ENCODE data around the gene FBXL4. TPM values are rescaled to one million over a fixed set of nuclear protein-coding genes. Genes with fewer than 3 reads are reported as not detected.

FBXL4 gene
- polyA plus RNA-seq, 3 donors: 23.2 to 26.2 (median 24.3) TPM

- DNase-seq (ENCODE audit: extremely low read depth in 1 of 11, low read depth in 9 of 11, low spot score in 4 of 11): no peak
These were observed 114.3 kb downstream of the FBXL4 start for GRCh38 chr6:98833307-98834059.

GRCh38 chr6:98833057-98833306 lies 114.8 kb downstream of the FBXL4 start:
- no peak for DNase-seq (ENCODE audit: extremely low read depth in 1 of 11, low read depth in 9 of 11, low spot score in 4 of 11)

- no peak for DNase-seq (ENCODE audit: extremely low read depth in 1 of 11, low read depth in 9 of 11, low spot score in 4 of 11)
These were observed 115.3 kb downstream of the FBXL4 start for GRCh38 chr6:98832284-98833056.

- DNase-seq (ENCODE audit: extremely low read depth in 1 of 11, low read depth in 9 of 11, low spot score in 4 of 11): no peak
These were observed 115.8 kb downstream of the FBXL4 start for GRCh38 chr6:98831959-98832283.

- no peak for DNase-seq (ENCODE audit: extremely low read depth in 1 of 11, low read depth in 9 of 11, low spot score in 4 of 11)
These were observed 116.4 kb downstream of the FBXL4 start for GRCh38 chr6:98831057-98831958.

- no peak for DNase-seq (ENCODE audit: extremely low read depth in 1 of 11, low read depth in 9 of 11, low spot score in 4 of 11)
These were observed 117.6 kb downstream of the FBXL4 start for GRCh38 chr6:98830146-98830545.

GRCh38 chr6:98828941-98829411 lies 118.8 kb downstream of the FBXL4 start:
- no peak for DNase-seq (ENCODE audit: extremely low read depth in 1 of 11, low read depth in 9 of 11, low spot score in 4 of 11)

GRCh38 chr6:98828211-98828788 lies 119.4 kb downstream of the FBXL4 start:
- no peak for DNase-seq (ENCODE audit: extremely low read depth in 1 of 11, low read depth in 9 of 11, low spot score in 4 of 11)

- DNase-seq (ENCODE audit: extremely low read depth in 1 of 11, low read depth in 9 of 11, low spot score in 4 of 11): no peak
These were observed 120.2 kb downstream of the FBXL4 start for GRCh38 chr6:98827295-98828159.

- DNase-seq (ENCODE audit: extremely low read depth in 1 of 11, low read depth in 9 of 11, low spot score in 4 of 11): no peak
These were observed 122.0 kb downstream of the FBXL4 start for GRCh38 chr6:98825600-98826230.

GRCh38 chr6:98824902-98825599 lies 122.7 kb downstream of the FBXL4 start:
- no peak for DNase-seq (ENCODE audit: extremely low read depth in 1 of 11, low read depth in 9 of 11, low spot score in 4 of 11)

- no peak for DNase-seq (ENCODE audit: extremely low read depth in 1 of 11, low read depth in 9 of 11, low spot score in 4 of 11)
These were observed 123.4 kb downstream of the FBXL4 start for GRCh38 chr6:98824162-98824901.

GRCh38 chr6:98823428-98824161 lies 124.2 kb downstream of the FBXL4 start:
- no peak for DNase-seq (ENCODE audit: extremely low read depth in 1 of 11, low read depth in 9 of 11, low spot score in 4 of 11)

- no peak for DNase-seq (ENCODE audit: extremely low read depth in 1 of 11, low read depth in 9 of 11, low spot score in 4 of 11)
These were observed 125.9 kb downstream of the FBXL4 start for GRCh38 chr6:98821756-98822405.

All from renal cortex interstitium (tissue), 11 donors.